Endodermal cell (in vitro differentiated cells): Measurements from ENCODE around the gene SERPINI2. TPM values are rescaled to one million over a fixed set of nuclear protein-coding genes. Genes with fewer than 3 reads are reported as not detected.
A peak's percentile ranks its signal among the peaks of the same experiment; 100 is the strongest.

Source experiments
- DNase-seq: peaks from one replicate; pipeline ENCODE4 v3.0.0-alpha.2; 2017
- H3K27ac ChIP-seq: 2 replicates; pipeline ENCODE4 v1.5.1; 2013; ENCODE audit warnings: mild to moderate bottlenecking, low read depth, low read length, moderate library complexity
- H3K27me3 ChIP-seq: 2 replicates; pipeline ENCODE4 v1.6.1; 2013; ENCODE audit warnings: mild to moderate bottlenecking, low read length, moderate library complexity; ENCODE audit not compliant: insufficient read depth, control insufficient read depth, poor library complexity, severe bottlenecking
- H3K36me3 ChIP-seq: 2 replicates; pipeline ENCODE4 v1.7.0; 2013; ENCODE audit warnings: mild to moderate bottlenecking, low read length, moderate library complexity; ENCODE audit not compliant: control insufficient read depth, insufficient read depth
- H3K4me1 ChIP-seq: one replicate; pipeline ENCODE4 v1.7.0; 2013; ENCODE audit warnings: low read length; ENCODE audit not compliant: control insufficient read depth, insufficient read depth
- H3K4me3 ChIP-seq: 2 replicates; pipeline ENCODE4 v1.5.1; 2013; ENCODE audit warnings: mild to moderate bottlenecking, low read length, moderate library complexity
- H3K9ac ChIP-seq: 2 replicates; pipeline ENCODE4 v1.6.1; 2013; ENCODE audit warnings: mild to moderate bottlenecking, low read length, moderate library complexity; ENCODE audit not compliant: poor library complexity, severe bottlenecking; ENCODE audit errors: extremely low read depth
- H3K9me3 ChIP-seq: 2 replicates; pipeline ENCODE4 v1.6.1; 2013; ENCODE audit warnings: mild to moderate bottlenecking, low read length, moderate library complexity; ENCODE audit not compliant: control insufficient read depth
- H3K27ac Mint-ChIP-seq: 2 replicates; pipeline ENCODE4 v1.8.0; 2020; ENCODE audit warnings: mixed read lengths
- H3K27me3 Mint-ChIP-seq: 2 replicates; pipeline ENCODE4 v1.8.0; 2021; ENCODE audit warnings: mild to moderate bottlenecking, mixed read lengths; ENCODE audit not compliant: insufficient read depth
- H3K36me3 Mint-ChIP-seq: 2 replicates; pipeline ENCODE4 v1.8.0; 2020; ENCODE audit warnings: low read depth, mixed read lengths
- H3K4me1 Mint-ChIP-seq: 2 replicates; pipeline ENCODE4 v1.8.0; 2020; ENCODE audit warnings: mixed read lengths
- H3K4me3 Mint-ChIP-seq: 2 replicates; pipeline ENCODE4 v1.8.0; 2020; ENCODE audit warnings: mild to moderate bottlenecking, moderate library complexity, mixed read lengths
- H3K9me3 Mint-ChIP-seq: 2 replicates; pipeline ENCODE4 v1.8.0; 2020; ENCODE audit warnings: mild to moderate bottlenecking, mixed read lengths
- CTCF ChIP-seq: fragments of 200-600 bp; sonication (generic); conservative IDR thresholded peaks from 2 replicates; pipeline ENCODE4 v1.5.0; 2021; ENCODE audit warnings: antibody characterized with exemption, mild to moderate bottlenecking
- WGBS, 2 experiments: methylation state at CpG; one replicate each; pipeline versions ENCODE4 v1.1.5 to v1.1.7; 2013; ENCODE audit warnings: missing lambda C conversion rate in 2 of 2, mixed read lengths in 1 of 2; ENCODE audit not compliant: insufficient coverage in 1 of 2, insufficient read length in 1 of 2; 5-methylcytosine and 5-hydroxymethylcytosine counted together
- total RNA-seq, 2 donors: library from RNA; stranded (reverse); fragmentation: NEBNext Ultra II Directional in 1 of 2; extraction: Animal tissue kit (Norgen Biotek cat#: 25700) in 1 of 2; gene quantifications; 2 replicates in 1 of 2; 3 replicates in 1 of 2; pipeline ENCODE4 v1.2.1, GENCODE V29; 2021

The SERPINI2 gene
- total RNA-seq, 2 donors from 2014 or later: not detected

GRCh38 chr3:167456157-167456799 lies 17.6 kb downstream of the SERPINI2 start:
- Mint-ChIP-seq H3K27ac (no peak overlapping the region), H3K27me3 (no peaks in the 10 kb centered on the region), H3K4me3 (no peak overlapping the region), H3K36me3 (no peaks in the 10 kb centered on the region), H3K4me1 (peaks cover 16% of the 10 kb centered on the region), H3K9me3 (no peaks in the 10 kb centered on the region)
- no peak overlapping the region for H3K4me3 ChIP-seq
- no peaks in the 10 kb centered on the region for H3K9me3 ChIP-seq
- 83 to 92% methylated on average over 4 of the region's 6 CpGs for WGBS, 2 experiments
- no peak for TF ChIP-seq CTCF
- no peak overlapping the region for H3K27ac ChIP-seq
- H3K36me3 ChIP-seq: no peaks in the 10 kb centered on the region
- no peaks in the 10 kb centered on the region for H3K27me3 ChIP-seq
- no peak for DNase-seq
- peaks cover 2% of the 10 kb centered on the region for H3K4me1 ChIP-seq
- H3K9ac ChIP-seq: no peak overlapping the region

GRCh38 chr3:167453815-167454214 lies 20.0 kb downstream of the SERPINI2 start:
- H3K9me3 ChIP-seq: no peaks in the 10 kb centered on the region
- Mint-ChIP-seq H3K27me3 (no peaks in the 10 kb centered on the region), H3K36me3 (no peaks in the 10 kb centered on the region), H3K9me3 (no peaks in the 10 kb centered on the region), H3K4me1 (peaks cover 23% of the 10 kb centered on the region), H3K27ac (no peak overlapping the region), H3K4me3 (no peak overlapping the region)
- H3K27me3 ChIP-seq: no peaks in the 10 kb centered on the region
- H3K4me3 ChIP-seq: no peak overlapping the region
- TF ChIP-seq CTCF: no peak
- H3K4me1 ChIP-seq: peaks cover 8% of the 10 kb centered on the region
- no peak for DNase-seq
- no peak overlapping the region for H3K27ac ChIP-seq
- no peak overlapping the region for H3K9ac ChIP-seq
- WGBS, 2 experiments: 91% methylated on average over 1 of the region's 2 CpGs
- no peaks in the 10 kb centered on the region for H3K36me3 ChIP-seq

GRCh38 chr3:167451282-167451681 lies 22.6 kb downstream of the SERPINI2 start:
- Histone ChIP-seq H3K36me3 (no peaks in the 10 kb centered on the region), H3K9ac (no peak overlapping the region), H3K27me3 (no peaks in the 10 kb centered on the region), H3K27ac (no peak overlapping the region), H3K9me3 (no peaks in the 10 kb centered on the region), H3K4me1 (peaks cover 8% of the 10 kb centered on the region), H3K4me3 (no peak overlapping the region)
- 93 to 96% methylated on average over 1 of the region's 1 CpG for WGBS, 2 experiments
- no peaks in the 10 kb centered on the region for H3K9me3 Mint-ChIP-seq
- H3K4me1 Mint-ChIP-seq: peaks cover 23% of the 10 kb centered on the region
- TF ChIP-seq CTCF: peak; percentile 56
- no peak for DNase-seq
- no peak overlapping the region for H3K4me3 Mint-ChIP-seq
- no peaks in the 10 kb centered on the region for H3K36me3 Mint-ChIP-seq
- no peak overlapping the region for H3K27ac Mint-ChIP-seq
- no peaks in the 10 kb centered on the region for H3K27me3 Mint-ChIP-seq
